A549 (cell line): Measurements from ENCODE around the gene FCHO2. TPM values are rescaled to one million over a fixed set of nuclear protein-coding genes. Genes with fewer than 3 reads are reported as not detected.

Source experiments
- ATAC-seq, 2 experiments: fragments of 200-7000 bp in 1 of 2; fragments of >200 bp in 1 of 2; cut with Nextera tagmentation in 1 of 2; cut with Tn5 transposase in 1 of 2; 3 replicates each; pipeline versions ENCODE4 v1.8.0 to v1.9.1; 2018 to 2020; ENCODE audit warnings: mild to moderate bottlenecking in 1 of 2, moderate library complexity in 1 of 2
- CTCF ChIA-PET: fragments of 300-600 bp; sonication (Branson Sonifier 250); formaldehyde crosslinking; extraction: SDS; loops from one replicate; lab custom pipeline; 2021; ENCODE audit warnings: antibody characterized with exemption, inconsistent platforms; lab: Yijun Ruan, JAX
- POLR2A ChIA-PET: fragments of 350-600 bp; formaldehyde crosslinking; extraction: SDS; loops from one replicate; lab custom pipeline; 2021; ENCODE audit warnings: antibody characterized with exemption, inconsistent platforms; lab: Yijun Ruan, JAX
- DNase-seq, 2 experiments: peaks; one replicate each; pipeline versions ENCODE4 v3.0.0 to v3.0.0-alpha.2; 2011 to 2016; ENCODE audit warnings: low read depth in 1 of 2, low spot score in 1 of 2
- FAIRE-seq: peaks from 2 replicates; lab custom pipeline; 2011; peaks lifted over from hg19 to GRCh38; lab: Jason Lieb, UNC
- H3K27ac ChIP-seq, 2 experiments: fragments of >200 bp; sonication (Bioruptor Twin); formaldehyde crosslinking; 3 replicates each; pipeline ENCODE4 v1.5.1; 2016 to 2017
- H3K4me1 ChIP-seq: fragments of >200 bp; sonication (Bioruptor Twin); formaldehyde crosslinking; 3 replicates; pipeline ENCODE4 v1.6.1; 2016
- H3K4me2 ChIP-seq: fragments of >200 bp; sonication (Bioruptor Twin); formaldehyde crosslinking; 3 replicates; pipeline ENCODE4 v1.6.1; 2016
- H3K4me3 ChIP-seq: fragments of >200 bp; sonication (Bioruptor Twin); formaldehyde crosslinking; 3 replicates; pipeline ENCODE4 v1.5.1; 2016
- H3K9me3 ChIP-seq: fragments of >200 bp; sonication (Bioruptor Twin); formaldehyde crosslinking; 3 replicates; pipeline ENCODE4 v1.6.1; 2016
- CBX2 ChIP-seq: fragments of 200-600 bp; sonication (generic); IDR thresholded peaks from 2 replicates; pipeline ENCODE4 v1.6.1; 2016; ENCODE audit warnings: low read depth, mild to moderate bottlenecking, borderline replicate concordance
- EHF ChIP-seq: fragments of 250-450 bp; sonication (Bioruptor Pico); IDR thresholded peaks from 2 replicates; pipeline ENCODE4 v1.5.0; 2020; ENCODE audit warnings: mild to moderate bottlenecking
- FOSB ChIP-seq: fragments of 250-450 bp; sonication (Bioruptor Pico); IDR thresholded peaks from 2 replicates; pipeline ENCODE4 v1.5.0; 2020; ENCODE audit warnings: mild to moderate bottlenecking, moderate library complexity
- FOSL2 ChIP-seq, 2 experiments: fragments of 450-650 bp in 1 of 2; fragments of >200 bp in 1 of 2; sonication (Bioruptor Twin) in 1 of 2; formaldehyde crosslinking; IDR thresholded peaks; 2 replicates each; pipeline versions ENCODE4 v1.5.0 to v1.6.1; 2016 to 2020; ENCODE audit warnings: mild to moderate bottlenecking in 1 of 2, moderate library complexity in 1 of 2
- HOXB13 ChIP-seq: fragments of 250-450 bp; sonication (Bioruptor Pico); IDR thresholded peaks from 2 replicates; pipeline ENCODE4 v1.5.0; 2020; ENCODE audit warnings: low read depth, mild to moderate bottlenecking, moderate library complexity
- HOXB5 ChIP-seq: fragments of 250-450 bp; sonication (Bioruptor Pico); IDR thresholded peaks from 2 replicates; pipeline ENCODE4 v1.5.0; 2020; ENCODE audit warnings: mild to moderate bottlenecking, moderate library complexity
- JUNB ChIP-seq: fragments of >200 bp; sonication (Bioruptor Twin); formaldehyde crosslinking; IDR thresholded peaks from 2 replicates; pipeline ENCODE4 v1.6.1; 2016
- KDM1A ChIP-seq: fragments of 200-600 bp; sonication (generic); IDR thresholded peaks from 2 replicates; pipeline ENCODE4 v1.6.1; 2016; ENCODE audit warnings: low read depth, mild to moderate bottlenecking
- KDM5A ChIP-seq: fragments of 200-600 bp; sonication (generic); IDR thresholded peaks from 2 replicates; pipeline ENCODE4 v1.6.1; 2016; ENCODE audit warnings: antibody characterized with exemption, mild to moderate bottlenecking
- NFE2L2 ChIP-seq: fragments of 150-350 bp; conservative IDR thresholded peaks from 2 replicates; pipeline ENCODE4 v1.6.1; 2014; ENCODE audit warnings: low read length
- RAD21 ChIP-seq, 2 experiments: fragments of >200 bp in 1 of 2; sonication (Bioruptor Twin) in 1 of 2; formaldehyde crosslinking in 1 of 2; IDR thresholded peaks in 1 of 2; conservative IDR thresholded peaks in 1 of 2; 2 replicates in 1 of 2; 3 replicates in 1 of 2; pipeline ENCODE4 v1.6.1; 2012 to 2018; ENCODE audit warnings: inconsistent platforms in 1 of 2
- RCOR1 ChIP-seq: fragments of 150-350 bp; IDR thresholded peaks from 2 replicates; pipeline ENCODE4 v1.6.1; 2014; ENCODE audit warnings: antibody characterized with exemption, low read length, low read depth
- SREBF2 ChIP-seq: fragments of 450-650 bp; IDR thresholded peaks from 2 replicates; pipeline ENCODE4 v1.6.1; 2014; ENCODE audit warnings: mild to moderate bottlenecking, moderate library complexity
- TFCP2L1 ChIP-seq: fragments of 250-450 bp; sonication (Bioruptor Pico); IDR thresholded peaks from 2 replicates; pipeline ENCODE4 v1.5.0; 2021; ENCODE audit warnings: mild to moderate bottlenecking
- ZNF302 ChIP-seq: fragments of 250-450 bp; sonication (Bioruptor Pico); IDR thresholded peaks from 2 replicates; pipeline ENCODE4 v1.9.0; 2021; ENCODE audit warnings: inconsistent platforms, mild to moderate bottlenecking, moderate library complexity
- WGBS: methylation state at CpG from one replicate; pipeline ENCODE4 v1.1.6; 2017; ENCODE audit errors: missing lambda C conversion rate; 5-methylcytosine and 5-hydroxymethylcytosine counted together
- polyA plus RNA-seq, 4 experiments: library from polyadenylated mRNA; depleted of rRNA in 3 of 4; stranded (reverse); fragments of >200 nt; fragmentation: RNase III in 1 of 4; extraction: RNeasy Plus Mini Kit Qiagen cat#74134 plus additional on column Dnase treatment in 1 of 4; gene quantifications; 2 replicates in 3 of 4; 3 replicates in 1 of 4; pipeline ENCODE4 v1.2.3, GENCODE V29; 2011 to 2017
- TF ChIP-seq, protein P1 (sequence below): fragments of 450-650 bp; IDR thresholded peaks from 2 replicates; pipeline ENCODE4 v1.6.1; 2014; ENCODE audit warnings: antibody characterized with exemption
- TF ChIP-seq, protein P2 (sequence below): fragments of >200 bp; sonication (Bioruptor Twin); formaldehyde crosslinking; IDR thresholded peaks from 2 replicates; pipeline ENCODE4 v1.6.1; 2016
- TF ChIP-seq, protein P3 (sequence below): fragments of 250-450 bp; sonication (Bioruptor Pico); IDR thresholded peaks from 2 replicates; pipeline ENCODE4 v1.5.0; 2021; ENCODE audit warnings: mild to moderate bottlenecking, moderate library complexity, borderline replicate concordance

The FCHO2 gene
- polyA plus RNA-seq, 2 of the 4 experiments (the other 2 are of a cell fraction): 9.1 to 14.9 TPM

DNA sequence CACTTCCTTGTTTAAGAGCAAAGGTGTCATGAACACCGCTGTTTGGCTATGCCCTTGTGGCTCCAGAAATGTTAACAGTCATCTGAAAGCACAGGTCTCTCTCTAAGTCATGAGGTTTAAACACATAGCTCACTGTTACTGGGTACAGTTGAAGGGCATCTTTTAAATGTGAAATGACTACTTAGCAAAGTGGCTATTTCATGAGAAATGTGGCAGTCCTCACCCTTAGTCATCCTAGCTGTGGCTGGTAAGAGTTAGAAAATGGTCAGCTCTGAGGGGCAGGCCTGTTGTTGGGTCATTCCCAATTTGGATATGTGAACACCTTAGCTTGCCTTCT is 140.4 kb downstream of the FCHO2 start:
- no peak for TF ChIP-seq EHF (CRISPR knock-in tag)
- H3K4me3 ChIP-seq: no peak overlapping the region
- H3K4me2 ChIP-seq: no peak overlapping the region
- peaks cover 15% of the 10 kb centered on the region for H3K4me1 ChIP-seq
- no peak for FAIRE-seq
- WGBS: 97% methylated on average over 1 of the region's 1 CpG
- ATAC-seq: no peak
- H3K27ac ChIP-seq: no peak overlapping the region
- POLR2A ChIA-PET: interaction anchor here (0.7 kb wide), 1 partner anchor 335 kb away, joined by 5 read pairs; no protein-coding TSS in a partner anchor
- CTCF ChIA-PET: interaction anchor here (1.2 to 4.6 kb wide), 3 partner anchors 13 to 106 kb away, joined by 9 to 28 read pairs (median 11); no protein-coding TSS in a partner anchor
- DNase-seq: no peak
- H3K9me3 ChIP-seq: peaks cover 14% of the 10 kb centered on the region

DNA sequence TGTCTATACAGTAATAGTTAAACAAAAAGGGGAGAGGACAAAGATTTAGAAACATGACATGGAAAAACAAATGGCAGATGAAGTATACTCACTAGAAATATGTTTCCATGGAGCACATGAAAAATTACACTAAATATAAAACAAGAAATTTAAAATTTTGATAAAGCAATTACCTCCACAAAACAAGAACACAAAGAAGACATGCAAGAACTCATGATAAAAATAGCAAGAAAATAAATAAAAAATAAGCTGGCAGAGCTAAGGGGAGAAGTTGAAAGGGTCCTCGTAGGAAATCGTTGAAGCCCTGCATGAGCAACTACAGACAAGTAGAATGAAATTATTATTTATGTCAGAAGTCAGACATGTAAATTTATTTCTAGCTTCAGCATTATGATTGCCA is 141.9 kb downstream of the FCHO2 start:
- no peak for TF ChIP-seq HOXB13
- TF ChIP-seq CBX2: no peak
- no peak for TF ChIP-seq KDM1A
- no peak for TF ChIP-seq ZNF302
- TF ChIP-seq, protein P1, sequence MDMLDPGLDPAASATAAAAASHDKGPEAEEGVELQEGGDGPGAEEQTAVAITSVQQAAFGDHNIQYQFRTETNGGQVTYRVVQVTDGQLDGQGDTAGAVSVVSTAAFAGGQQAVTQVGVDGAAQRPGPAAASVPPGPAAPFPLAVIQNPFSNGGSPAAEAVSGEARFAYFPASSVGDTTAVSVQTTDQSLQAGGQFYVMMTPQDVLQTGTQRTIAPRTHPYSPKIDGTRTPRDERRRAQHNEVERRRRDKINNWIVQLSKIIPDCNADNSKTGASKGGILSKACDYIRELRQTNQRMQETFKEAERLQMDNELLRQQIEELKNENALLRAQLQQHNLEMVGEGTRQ: no peak
- no peak for TF ChIP-seq HOXB5
- TF ChIP-seq KDM5A: no peak
- TF ChIP-seq FOSL2 (IDR thresholded peaks at IDR 0.05): no peak
- no peak for TF ChIP-seq FOSL2 (CRISPR knock-in tag; IDR thresholded peaks at IDR 0.05)
- TF ChIP-seq RCOR1: no peak
- TF ChIP-seq, protein P2, sequence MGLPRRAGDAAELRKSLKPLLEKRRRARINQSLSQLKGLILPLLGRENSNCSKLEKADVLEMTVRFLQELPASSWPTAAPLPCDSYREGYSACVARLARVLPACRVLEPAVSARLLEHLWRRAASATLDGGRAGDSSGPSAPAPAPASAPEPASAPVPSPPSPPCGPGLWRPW: no peak
- TF ChIP-seq TFCP2L1 (CRISPR knock-in tag): no peak
- TF ChIP-seq JUNB: no peak
- no peak for TF ChIP-seq RAD21 (conservative IDR thresholded peaks at IDR 0.05 in 1 of 2, IDR thresholded peaks at IDR 0.05 in 1 of 2)
- no peak for TF ChIP-seq FOSB (CRISPR knock-in tag)
- no peak for TF ChIP-seq NFE2L2
- no peak for TF ChIP-seq EHF (CRISPR knock-in tag)
- Histone ChIP-seq H3K4me3 (no peak overlapping the region), H3K4me1 (peaks cover 15% of the 10 kb centered on the region), H3K4me2 (no peak overlapping the region), H3K9me3 (peaks cover 14% of the 10 kb centered on the region), H3K27ac (no peak overlapping the region)
- POLR2A ChIA-PET: no interaction called here
- no peak for DNase-seq
- no peak for FAIRE-seq
- CTCF ChIA-PET: interaction anchor here (1.0 to 4.6 kb wide), 4 partner anchors 14 to 353 kb away, joined by 4 to 28 read pairs (median 5); no protein-coding TSS in a partner anchor
- ATAC-seq: no peak
- 40% methylated on average over 2 of the region's 2 CpGs for WGBS

DNA sequence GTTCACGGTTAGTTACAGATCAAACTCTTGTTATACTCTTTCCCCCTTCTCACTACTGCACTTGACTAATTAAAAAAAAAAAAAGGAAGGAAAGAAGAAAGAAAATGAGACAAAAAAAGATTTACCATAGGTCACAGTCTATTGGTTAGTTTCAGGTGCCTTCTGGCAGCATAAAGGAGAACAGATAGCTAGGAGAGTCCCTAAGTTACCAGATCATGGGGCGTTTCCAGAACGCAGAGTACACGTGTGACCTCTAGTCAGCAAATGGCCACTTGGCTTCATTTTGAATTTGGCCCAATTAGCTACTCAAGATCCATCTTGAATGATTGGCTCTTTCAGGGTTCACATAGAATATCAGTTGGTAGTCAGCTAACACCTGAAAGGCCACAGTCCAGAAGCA is 144.3 kb downstream of the FCHO2 start:
- FAIRE-seq (no peak), ATAC-seq (no peak), DNase-seq (no peak)
- H3K4me3 ChIP-seq: no peak overlapping the region
- no peaks in the 10 kb centered on the region for H3K4me1 ChIP-seq
- peaks cover 14% of the 10 kb centered on the region for H3K9me3 ChIP-seq
- TF ChIP-seq, protein P3, sequence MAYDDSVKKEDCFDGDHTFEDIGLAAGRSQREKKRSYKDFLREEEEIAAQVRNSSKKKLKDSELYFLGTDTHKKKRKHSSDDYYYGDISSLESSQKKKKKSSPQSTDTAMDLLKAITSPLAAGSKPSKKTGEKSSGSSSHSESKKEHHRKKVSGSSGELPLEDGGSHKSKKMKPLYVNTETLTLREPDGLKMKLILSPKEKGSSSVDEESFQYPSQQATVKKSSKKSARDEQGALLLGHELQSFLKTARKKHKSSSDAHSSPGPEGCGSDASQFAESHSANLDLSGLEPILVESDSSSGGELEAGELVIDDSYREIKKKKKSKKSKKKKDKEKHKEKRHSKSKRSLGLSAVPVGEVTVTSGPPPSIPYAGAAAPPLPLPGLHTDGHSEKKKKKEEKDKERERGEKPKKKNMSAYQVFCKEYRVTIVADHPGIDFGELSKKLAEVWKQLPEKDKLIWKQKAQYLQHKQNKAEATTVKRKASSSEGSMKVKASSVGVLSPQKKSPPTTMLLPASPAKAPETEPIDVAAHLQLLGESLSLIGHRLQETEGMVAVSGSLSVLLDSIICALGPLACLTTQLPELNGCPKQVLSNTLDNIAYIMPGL (CRISPR knock-in tag): no peak
- no peak for TF ChIP-seq SREBF2
- no peak overlapping the region for H3K4me2 ChIP-seq
- ChIA-PET POLR2A (no interaction called here), CTCF (interaction anchor here (0.6 to 1.5 kb wide), 3 partner anchors 10 to 95 kb away, joined by 3 to 4 read pairs (median 3); no protein-coding TSS in a partner anchor)
- H3K27ac ChIP-seq: no peak overlapping the region
- whole genome bisulfite sequencing: 93% methylated on average over 4 of the region's 4 CpGs
